Temporal lobe (tissue), 2 donors: Measurements from ENCODE around the gene SLC11A1. TPM values are rescaled to one million over a fixed set of nuclear protein-coding genes. Genes with fewer than 3 reads are reported as not detected.

Source experiments
- small RNA-seq: library from RNA; depleted of rRNA; stranded (forward); fragments of <200 nt; gene quantifications from one replicate; pipeline ENCODE3, GENCODE V24; 2014; ENCODE audit warnings: low replicate concordance
- total RNA-seq: library from RNA; depleted of rRNA; stranded (reverse); fragments of >200 nt; gene quantifications from one replicate; pipeline ENCODE4 v1.2.3, GENCODE V29; 2014

The SLC11A1 gene
- total RNA-seq, 1 donor from 2014 or later, result 2.0 TPM

Small RNAs within 50 kb of the gene (small RNA-seq; reads per million reads assigned to genes)
- gene MIR26B (1,805 reads per million, percentile 99 among the genes with 10 or more reads in this experiment), gene MIR6810 (not detected)

Other genes starting within 250 kb of the SLC11A1 start
- not detected for gene CXCR1, start 215.3 kb upstream of the SLC11A1 start, total RNA-seq
- 95.6 TPM for gene ARPC2, start 165.1 kb upstream of the SLC11A1 start, total RNA-seq
- gene GPBAR1, start 121.3 kb upstream of the SLC11A1 start, total RNA-seq, result 0.25 TPM
- 94.2 TPM for gene AAMP, start 112.1 kb upstream of the SLC11A1 start, total RNA-seq
- 18.7 TPM for gene PNKD, start 111.8 kb upstream of the SLC11A1 start, total RNA-seq
- gene TMBIM1, start 89.8 kb upstream of the SLC11A1 start, total RNA-seq, result 8.1 TPM
- gene CATIP, start 25.4 kb upstream of the SLC11A1 start, total RNA-seq, result under 0.01 TPM
- 8.6 TPM for gene CTDSP1, start 17.6 kb downstream of the SLC11A1 start, total RNA-seq
- gene VIL1, start 36.9 kb downstream of the SLC11A1 start, total RNA-seq, result not detected
- gene USP37, start 186.1 kb downstream of the SLC11A1 start, total RNA-seq, result 32.5 TPM
- 31.7 TPM for gene CNOT9, start 186.6 kb downstream of the SLC11A1 start, total RNA-seq
- 0.25 TPM for gene PLCD4, start 225.6 kb downstream of the SLC11A1 start, total RNA-seq